DOHH2 (cell line): Measurements from ENCODE around the gene NEURL1.

Experiments used
- H3F3A ChIP-seq: fragments of 200-600 bp; sonication (generic), shearing (Covaris generic); 2 replicates; pipeline ENCODE4 v1.6.0; 2016; ENCODE audit warnings: antibody characterized with exemption, mild to moderate bottlenecking; ENCODE audit not compliant: control insufficient read depth, insufficient read depth
- H3K27ac ChIP-seq: fragments of 200-600 bp; sonication (generic); 2 replicates; pipeline ENCODE4 v1.5.1; 2014; ENCODE audit warnings: low read depth, mild to moderate bottlenecking, low read length, moderate library complexity
- H3K27me3 ChIP-seq: fragments of 200-600 bp; sonication (generic); 2 replicates; pipeline ENCODE4 v1.6.1; 2014; ENCODE audit warnings: mild to moderate bottlenecking, low read length, mixed read lengths; ENCODE audit not compliant: control insufficient read depth
- H3K36me3 ChIP-seq: fragments of 200-600 bp; sonication (generic); 2 replicates; pipeline ENCODE4 v1.6.1; 2014; ENCODE audit warnings: mild to moderate bottlenecking, low read length, moderate library complexity, mixed read lengths; ENCODE audit not compliant: control insufficient read depth
- H3K4me1 ChIP-seq: fragments of 200-600 bp; sonication (generic); 2 replicates; pipeline ENCODE4 v1.6.1; 2014; ENCODE audit warnings: mild to moderate bottlenecking, low read length, mixed read lengths; ENCODE audit not compliant: control insufficient read depth
- H3K4me2 ChIP-seq: fragments of 200-600 bp; sonication (generic); 2 replicates; pipeline ENCODE4 v1.6.0; 2014; ENCODE audit warnings: mild to moderate bottlenecking, low read length, moderate library complexity
- H3K4me3 ChIP-seq: fragments of 200-600 bp; sonication (generic); 2 replicates; pipeline ENCODE4 v1.5.1; 2014; ENCODE audit warnings: mild to moderate bottlenecking, low read length, mixed read lengths
- H3K79me2 ChIP-seq: fragments of 200-600 bp; sonication (generic); 2 replicates; pipeline ENCODE4 v1.6.1; 2014; ENCODE audit warnings: mild to moderate bottlenecking, low read length, mixed read lengths; ENCODE audit not compliant: control insufficient read depth
- H3K9me2 ChIP-seq: fragments of 200-600 bp; sonication (generic); replicated peaks from 2 replicates; pipeline ENCODE4 v1.6.1; 2014; ENCODE audit warnings: mild to moderate bottlenecking, low read length, mixed read lengths; ENCODE audit not compliant: control insufficient read depth
- H3K9me3 ChIP-seq: fragments of 200-600 bp; sonication (generic); 2 replicates; pipeline ENCODE4 v1.6.1; 2014; ENCODE audit warnings: antibody characterized with exemption, low read length, mixed read lengths; ENCODE audit not compliant: control insufficient read depth, insufficient read depth
- H4K20me1 ChIP-seq: fragments of 200-600 bp; sonication (generic); 2 replicates; pipeline ENCODE4 v1.6.0; 2014; ENCODE audit warnings: low read depth, mild to moderate bottlenecking, antibody characterized with exemption, low read length, moderate library complexity; ENCODE audit not compliant: control insufficient read depth, insufficient read depth
- CTCF ChIP-seq: fragments of 200-600 bp; sonication (generic); IDR thresholded peaks from one replicate; pipeline ENCODE4 v1.5.1; 2014; ENCODE audit warnings: antibody characterized with exemption, mild to moderate bottlenecking, low read depth, low read length; ENCODE audit not compliant: poor library complexity, severe bottlenecking
- EZH2phosphoT487 ChIP-seq: fragments of 200-600 bp; sonication (generic); IDR thresholded peaks from 2 replicates; pipeline ENCODE4 v1.6.1; 2017; ENCODE audit warnings: borderline replicate concordance, mild to moderate bottlenecking, antibody characterized with exemption, low read length, moderate library complexity, mixed read lengths

Gene NEURL1

GRCh38 chr10:103626178-103626577 lies 132.7 kb downstream of the NEURL1 start:
- H3K4me2 ChIP-seq, result no peak overlapping the region
- no peaks in the 10 kb centered on the region for H3K79me2 ChIP-seq
- no peaks in the 10 kb centered on the region for H3K4me1 ChIP-seq
- no peak overlapping the region for H3K27ac ChIP-seq
- H3F3A ChIP-seq, result no peaks in the 10 kb centered on the region
- H4K20me1 ChIP-seq, result no peaks in the 10 kb centered on the region
- H3K4me3 ChIP-seq, result no peak overlapping the region
- no peaks in the 10 kb centered on the region for H3K36me3 ChIP-seq
- H3K9me3 ChIP-seq, result no peaks in the 10 kb centered on the region
- TF ChIP-seq CTCF, result no peak
- no peak for TF ChIP-seq EZH2phosphoT487
- no peaks in the 10 kb centered on the region for H3K9me2 ChIP-seq
- no peaks in the 10 kb centered on the region for H3K27me3 ChIP-seq

GRCh38 chr10:103627111-103627892 lies 133.8 kb downstream of the NEURL1 start:
- no peak overlapping the region for H3K4me2 ChIP-seq
- H3F3A ChIP-seq, result no peaks in the 10 kb centered on the region
- H3K27me3 ChIP-seq, result no peaks in the 10 kb centered on the region
- TF ChIP-seq EZH2phosphoT487, result no peak
- TF ChIP-seq CTCF, result no peak
- no peaks in the 10 kb centered on the region for H3K79me2 ChIP-seq
- no peaks in the 10 kb centered on the region for H3K4me1 ChIP-seq
- no peak overlapping the region for H3K4me3 ChIP-seq
- no peaks in the 10 kb centered on the region for H4K20me1 ChIP-seq
- no peaks in the 10 kb centered on the region for H3K9me3 ChIP-seq
- no peaks in the 10 kb centered on the region for H3K9me2 ChIP-seq
- H3K27ac ChIP-seq, result no peak overlapping the region
- H3K36me3 ChIP-seq, result no peaks in the 10 kb centered on the region

- H3K4me1 ChIP-seq, result no peaks in the 10 kb centered on the region
Observed at GRCh38 chr10:103627893-103628292, 134.4 kb downstream of the NEURL1 start.

More at GRCh38 chr10:103627893-103628292, 134.4 kb downstream of the NEURL1 start:
- Histone ChIP-seq H3K9me3 (no peaks in the 10 kb centered on the region), H3K9me2 (no peaks in the 10 kb centered on the region), H3K36me3 (no peaks in the 10 kb centered on the region), H3K4me3 (no peak overlapping the region), H3K4me2 (no peak overlapping the region), H3K27me3 (no peaks in the 10 kb centered on the region), H3K27ac (no peak overlapping the region), H3F3A (no peaks in the 10 kb centered on the region), H4K20me1 (no peaks in the 10 kb centered on the region), H3K79me2 (no peaks in the 10 kb centered on the region)
- TF ChIP-seq EZH2phosphoT487 (no peak), CTCF (no peak)
